Measurements from ENCODE around the gene SPEN. TPM values are rescaled to one million over a fixed set of nuclear protein-coding genes. Genes with fewer than 3 reads are reported as not detected.
"Not testable (repeated sequence)": the region's sequence is repeated elsewhere in the genome, so short reads cannot be mapped to it uniquely, and the experiment has no call there.

SPEN gene
- total RNA-seq, 2 experiments from 2014 or later, result 60.8 to 63.1 TPM

DNA sequence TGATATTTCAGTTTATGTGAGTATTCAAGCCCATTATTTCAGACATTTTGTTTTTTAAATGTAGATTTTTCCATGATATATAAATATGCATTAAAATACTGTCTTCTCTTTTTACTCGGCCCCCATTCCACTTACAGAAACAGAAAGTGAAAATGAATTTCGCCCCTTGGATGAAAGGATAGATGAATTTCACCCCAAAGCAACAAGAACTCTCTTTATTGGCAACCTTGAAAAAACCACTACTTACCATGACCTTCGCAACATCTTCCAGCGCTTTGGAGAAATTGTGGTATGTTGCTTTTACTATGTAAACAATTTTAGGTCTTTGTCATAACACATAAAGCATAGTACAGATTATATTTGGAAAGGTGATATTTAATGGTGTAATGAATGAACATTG is 68.5 kb downstream of the SPEN start:
- CTCF ChIA-PET, result no interaction called here
- POLR2A ChIA-PET, result interaction anchor here (0.6 to 1.1 kb wide), 3 partner anchors 34 to 83 kb away, joined by 3 to 8 read pairs (median 3); no protein-coding TSS in a partner anchor

- POLR2A ChIA-PET, result interaction anchor here (0.6 to 1.1 kb wide), 3 partner anchors 34 to 82 kb away, joined by 3 to 8 read pairs (median 4); no protein-coding TSS in a partner anchor
- CTCF ChIA-PET, result interaction anchor here (1.0 kb wide), 1 partner anchor 33 kb away, joined by 3 read pairs; no protein-coding TSS in a partner anchor
Observed at GRCh38 chr1:15916417-15916816, 68.9 kb downstream of the SPEN start.

- POLR2A ChIA-PET, result interaction anchor here (0.6 to 1.1 kb wide), 2 partner anchors 58 to 83 kb away, joined by 4 to 8 read pairs; no protein-coding TSS in a partner anchor
- CTCF ChIA-PET, result interaction anchor here (1.0 kb wide), 1 partner anchor 32 kb away, joined by 3 read pairs; no protein-coding TSS in a partner anchor
Observed at GRCh38 chr1:15916916-15917315, 69.4 kb downstream of the SPEN start.

GRCh38 chr1:15918962-15919715 is 71.6 kb downstream of the SPEN start:
- ChIA-PET CTCF (no interaction called here), POLR2A (no interaction called here)

- POLR2A ChIA-PET, result interaction anchor here (1.1 kb wide), 1 partner anchor 54 kb away, joined by 5 read pairs; no protein-coding TSS in a partner anchor
- CTCF ChIA-PET, result no interaction called here
Observed at GRCh38 chr1:15923241-15923640, 75.7 kb downstream of the SPEN start.

DNA sequence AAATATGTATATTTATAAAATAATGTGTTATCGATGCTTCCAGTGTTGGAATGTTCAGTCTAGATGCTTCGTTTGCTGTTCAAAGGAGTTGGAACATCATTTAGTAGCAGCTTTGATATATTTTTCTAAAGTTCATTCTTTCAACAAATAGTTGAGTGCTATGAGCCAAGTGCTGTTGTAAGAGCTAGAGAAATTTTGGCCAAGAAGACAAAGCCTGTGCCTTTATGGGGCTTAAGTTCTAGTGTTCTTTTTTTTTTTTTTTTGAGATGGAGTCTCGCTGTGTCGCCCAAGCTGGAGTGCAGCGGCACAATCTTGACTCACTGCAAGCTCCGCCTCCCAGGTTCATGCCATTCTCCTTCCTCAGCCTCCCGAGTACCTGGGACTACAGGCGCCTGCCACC is 78.9 kb downstream of the SPEN start:
- POLR2A ChIA-PET, result not testable (repeated sequence)
- CTCF ChIA-PET, result interaction anchor here (0.8 to 1.5 kb wide), 5 partner anchors 20 to 123 kb away, joined by 3 to 5 read pairs (median 3); no protein-coding TSS in a partner anchor

DNA sequence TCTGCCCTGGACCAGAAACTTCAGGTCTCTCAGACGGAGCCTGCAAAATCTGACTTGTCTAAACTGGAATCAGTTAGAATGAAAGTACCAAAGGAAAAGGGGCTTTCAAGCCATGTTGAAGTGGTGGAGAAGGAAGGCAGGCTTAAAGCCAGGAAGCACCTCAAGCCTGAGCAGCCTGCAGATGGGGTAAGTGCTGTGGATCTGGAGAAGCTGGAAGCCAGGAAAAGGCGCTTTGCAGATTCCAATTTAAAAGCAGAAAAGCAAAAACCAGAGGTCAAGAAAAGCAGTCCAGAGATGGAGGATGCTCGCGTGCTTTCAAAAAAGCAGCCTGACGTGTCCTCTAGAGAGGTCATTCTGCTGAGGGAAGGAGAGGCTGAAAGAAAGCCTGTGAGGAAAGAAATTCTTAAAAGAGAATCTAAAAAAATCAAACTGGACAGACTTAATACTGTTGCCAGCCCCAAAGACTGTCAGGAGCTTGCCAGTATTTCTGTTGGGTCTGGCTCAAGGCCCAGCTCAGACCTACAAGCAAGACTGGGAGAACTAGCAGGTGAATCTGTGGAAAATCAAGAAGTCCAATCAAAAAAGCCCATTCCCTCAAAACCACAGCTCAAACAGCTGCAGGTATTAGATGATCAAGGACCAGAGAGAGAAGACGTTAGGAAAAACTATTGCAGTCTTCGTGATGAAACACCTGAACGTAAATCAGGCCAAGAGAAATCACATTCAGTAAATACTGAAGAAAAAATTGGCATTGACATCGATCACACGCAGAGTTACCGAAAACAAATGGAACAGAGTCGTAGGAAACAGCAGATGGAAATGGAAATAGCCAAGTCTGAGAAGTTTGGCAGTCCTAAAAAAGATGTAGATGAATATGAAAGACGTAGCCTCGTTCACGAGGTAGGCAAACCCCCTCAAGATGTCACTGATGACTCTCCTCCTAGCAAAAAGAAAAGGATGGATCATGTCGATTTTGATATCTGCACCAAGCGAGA is 81.8 kb downstream of the SPEN start:
- ChIA-PET CTCF (no interaction called here), POLR2A (no interaction called here)

- CTCF ChIA-PET, result interaction anchor here (0.6 kb wide), 1 partner anchor 77 kb away, joined by 3 read pairs; no protein-coding TSS in a partner anchor
- POLR2A ChIA-PET, result no interaction called here
Observed at GRCh38 chr1:15931401-15931800, 83.9 kb downstream of the SPEN start.

GRCh38 chr1:15931884-15932283 is 84.4 kb downstream of the SPEN start:
- POLR2A ChIA-PET, result no interaction called here
- CTCF ChIA-PET, result no interaction called here

GRCh38 chr1:15932612-15933011 is 85.1 kb downstream of the SPEN start:
- CTCF ChIA-PET, result no interaction called here
- POLR2A ChIA-PET, result no interaction called here

GRCh38 chr1:15933684-15934083 is 86.2 kb downstream of the SPEN start:
- POLR2A ChIA-PET, result no interaction called here
- CTCF ChIA-PET, result no interaction called here

DNA sequence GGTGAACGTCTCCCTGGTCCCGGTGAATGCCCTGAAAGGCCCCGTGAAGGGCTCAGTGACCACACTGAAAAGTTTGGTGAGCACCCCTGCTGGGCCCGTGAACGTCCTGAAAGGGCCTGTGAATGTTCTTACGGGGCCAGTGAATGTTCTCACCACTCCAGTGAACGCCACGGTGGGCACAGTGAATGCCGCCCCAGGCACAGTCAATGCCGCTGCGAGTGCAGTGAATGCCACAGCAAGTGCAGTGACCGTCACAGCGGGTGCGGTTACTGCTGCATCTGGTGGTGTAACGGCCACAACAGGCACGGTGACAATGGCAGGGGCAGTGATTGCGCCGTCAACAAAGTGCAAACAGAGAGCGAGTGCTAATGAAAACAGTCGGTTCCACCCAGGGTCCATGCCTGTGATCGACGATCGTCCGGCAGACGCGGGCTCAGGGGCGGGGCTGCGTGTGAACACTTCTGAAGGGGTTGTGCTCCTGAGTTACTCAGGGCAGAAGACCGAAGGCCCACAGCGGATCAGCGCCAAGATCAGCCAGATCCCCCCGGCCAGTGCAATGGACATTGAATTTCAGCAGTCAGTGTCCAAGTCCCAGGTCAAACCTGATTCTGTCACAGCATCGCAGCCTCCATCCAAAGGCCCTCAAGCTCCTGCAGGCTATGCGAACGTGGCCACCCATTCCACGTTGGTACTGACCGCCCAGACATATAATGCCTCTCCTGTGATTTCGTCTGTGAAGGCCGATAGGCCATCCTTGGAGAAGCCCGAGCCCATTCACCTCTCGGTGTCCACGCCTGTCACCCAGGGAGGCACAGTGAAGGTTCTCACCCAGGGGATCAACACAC is 86.9 kb downstream of the SPEN start:
- ChIA-PET CTCF (no interaction called here), POLR2A (no interaction called here)

DNA sequence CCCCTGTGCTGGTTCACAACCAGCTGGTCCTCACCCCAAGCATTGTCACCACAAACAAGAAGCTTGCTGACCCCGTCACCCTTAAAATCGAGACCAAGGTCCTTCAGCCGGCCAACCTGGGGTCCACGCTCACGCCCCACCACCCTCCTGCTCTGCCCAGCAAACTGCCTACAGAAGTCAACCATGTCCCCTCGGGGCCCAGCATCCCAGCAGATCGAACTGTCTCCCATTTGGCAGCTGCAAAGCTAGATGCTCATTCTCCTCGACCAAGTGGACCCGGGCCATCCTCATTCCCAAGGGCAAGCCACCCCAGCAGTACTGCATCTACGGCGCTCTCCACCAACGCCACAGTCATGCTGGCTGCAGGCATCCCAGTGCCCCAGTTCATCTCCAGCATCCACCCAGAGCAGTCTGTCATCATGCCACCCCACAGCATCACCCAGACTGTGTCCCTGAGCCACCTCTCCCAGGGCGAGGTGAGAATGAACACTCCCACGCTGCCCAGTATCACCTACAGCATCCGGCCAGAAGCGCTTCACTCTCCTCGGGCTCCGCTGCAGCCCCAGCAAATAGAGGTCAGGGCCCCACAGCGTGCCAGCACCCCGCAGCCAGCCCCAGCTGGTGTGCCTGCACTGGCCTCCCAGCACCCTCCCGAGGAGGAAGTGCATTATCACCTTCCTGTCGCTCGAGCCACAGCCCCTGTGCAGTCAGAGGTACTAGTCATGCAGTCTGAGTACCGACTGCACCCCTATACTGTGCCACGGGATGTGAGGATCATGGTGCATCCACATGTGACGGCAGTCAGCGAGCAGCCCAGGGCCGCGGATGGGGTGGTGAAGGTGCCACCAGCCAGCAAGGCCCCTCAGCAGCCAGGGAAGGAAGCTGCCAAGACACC is 87.8 kb downstream of the SPEN start:
- POLR2A ChIA-PET, result no interaction called here
- CTCF ChIA-PET, result no interaction called here

DNA sequence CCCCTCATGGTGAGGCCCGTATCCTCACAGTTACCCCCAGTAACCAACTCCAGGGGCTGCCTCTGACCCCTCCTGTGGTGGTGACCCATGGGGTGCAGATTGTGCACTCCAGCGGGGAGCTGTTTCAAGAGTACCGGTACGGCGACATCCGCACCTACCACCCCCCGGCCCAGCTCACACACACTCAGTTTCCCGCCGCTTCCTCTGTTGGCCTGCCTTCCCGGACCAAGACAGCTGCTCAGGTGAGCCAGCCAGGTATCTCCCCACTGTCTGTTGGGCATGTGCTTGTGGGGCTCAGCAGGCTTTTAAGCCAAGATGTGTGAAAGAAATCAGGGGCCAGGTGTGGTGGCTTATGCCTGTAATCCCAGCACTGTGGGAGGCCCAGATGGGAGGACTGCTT is 88.5 kb downstream of the SPEN start:
- ChIA-PET CTCF (no interaction called here), POLR2A (interaction anchor here (0.7 kb wide), 1 partner anchor 26 kb away, joined by 3 read pairs; no protein-coding TSS in a partner anchor)

DNA sequence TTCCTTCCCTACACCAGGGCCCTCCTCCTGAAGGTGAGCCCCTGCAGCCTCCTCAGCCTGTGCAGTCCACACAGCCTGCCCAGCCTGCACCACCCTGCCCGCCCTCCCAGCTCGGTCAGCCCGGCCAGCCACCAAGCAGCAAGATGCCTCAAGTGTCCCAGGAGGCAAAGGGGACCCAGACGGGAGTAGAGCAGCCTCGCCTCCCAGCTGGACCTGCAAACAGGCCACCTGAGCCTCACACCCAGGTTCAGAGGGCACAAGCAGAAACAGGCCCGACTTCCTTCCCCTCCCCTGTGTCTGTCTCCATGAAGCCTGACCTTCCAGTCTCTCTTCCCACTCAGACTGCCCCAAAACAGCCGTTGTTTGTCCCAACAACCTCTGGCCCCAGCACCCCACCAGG is 89.6 kb downstream of the SPEN start:
- POLR2A ChIA-PET, result interaction anchor here (0.5 kb wide), 1 partner anchor 197 kb away, joined by 6 read pairs; no protein-coding TSS in a partner anchor
- CTCF ChIA-PET, result no interaction called here

- ChIA-PET CTCF (no interaction called here), POLR2A (interaction anchor here (0.6 kb wide), 2 partner anchors 14 to 463 kb away, joined by 3 read pairs; no protein-coding TSS in a partner anchor)
Observed at GRCh38 chr1:15937706-15938168, 90.2 kb downstream of the SPEN start.

- CTCF ChIA-PET, result no interaction called here
- POLR2A ChIA-PET, result no interaction called here
Observed at GRCh38 chr1:15938628-15939161, 91.2 kb downstream of the SPEN start.

All from activated CD8-positive, alpha-beta memory T cell treated with anti-CD3 and anti-CD28 coated beads for 36 hours (primary cell).